HG03139 (cell line): Measurements from ENCODE around the gene IRF5.
"Not testable (repeated sequence)": the region's sequence is repeated elsewhere in the genome, so short reads cannot be mapped to it uniquely, and the experiment has no call there.

ENCODE experiments used
- ATAC-seq: cut with Tn5 transposase; IDR thresholded peaks from one replicate; pipeline ENCODE4 v1.9.1; 2021; ENCODE audit not compliant: unreplicated experiment

IRF5 gene

DNA sequence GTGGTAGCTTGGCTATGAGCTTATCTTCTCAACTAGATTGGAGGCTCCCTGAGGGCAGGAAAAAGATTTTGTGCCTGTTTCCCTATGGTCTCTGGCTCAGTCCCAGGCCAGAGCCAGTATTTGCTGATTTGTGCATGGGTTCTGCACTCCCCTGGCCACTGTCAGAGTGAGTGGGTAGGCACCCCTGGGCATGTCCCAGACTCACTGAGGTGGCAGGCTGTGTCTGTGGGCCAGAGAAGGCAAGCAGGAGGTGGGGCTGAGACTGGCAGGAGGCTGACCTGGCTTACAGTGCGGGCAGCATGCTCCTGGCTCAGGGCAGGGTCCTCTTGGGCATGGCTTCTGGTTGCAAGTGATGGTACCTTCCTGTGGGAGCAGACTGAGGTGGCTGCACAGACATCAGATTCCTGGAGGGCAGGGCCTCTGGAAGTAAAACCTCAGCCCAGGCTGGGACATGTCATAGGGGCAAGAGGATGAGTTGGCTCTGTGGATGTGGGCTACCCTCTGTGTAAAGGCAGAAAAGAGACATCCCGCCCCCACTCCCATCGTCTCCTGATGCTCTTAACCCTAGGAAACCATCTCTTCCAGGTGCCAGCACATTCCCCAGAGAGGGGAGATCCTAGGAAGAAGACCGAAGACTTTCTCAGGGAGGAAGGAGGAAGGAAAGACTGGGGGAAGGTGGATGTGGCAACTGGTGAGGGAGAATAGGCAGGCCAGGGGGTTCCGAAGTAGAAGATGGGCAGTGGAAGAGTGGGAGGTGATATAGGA is 31.5 kb upstream of the IRF5 start:
- ATAC-seq, result no peak

DNA sequence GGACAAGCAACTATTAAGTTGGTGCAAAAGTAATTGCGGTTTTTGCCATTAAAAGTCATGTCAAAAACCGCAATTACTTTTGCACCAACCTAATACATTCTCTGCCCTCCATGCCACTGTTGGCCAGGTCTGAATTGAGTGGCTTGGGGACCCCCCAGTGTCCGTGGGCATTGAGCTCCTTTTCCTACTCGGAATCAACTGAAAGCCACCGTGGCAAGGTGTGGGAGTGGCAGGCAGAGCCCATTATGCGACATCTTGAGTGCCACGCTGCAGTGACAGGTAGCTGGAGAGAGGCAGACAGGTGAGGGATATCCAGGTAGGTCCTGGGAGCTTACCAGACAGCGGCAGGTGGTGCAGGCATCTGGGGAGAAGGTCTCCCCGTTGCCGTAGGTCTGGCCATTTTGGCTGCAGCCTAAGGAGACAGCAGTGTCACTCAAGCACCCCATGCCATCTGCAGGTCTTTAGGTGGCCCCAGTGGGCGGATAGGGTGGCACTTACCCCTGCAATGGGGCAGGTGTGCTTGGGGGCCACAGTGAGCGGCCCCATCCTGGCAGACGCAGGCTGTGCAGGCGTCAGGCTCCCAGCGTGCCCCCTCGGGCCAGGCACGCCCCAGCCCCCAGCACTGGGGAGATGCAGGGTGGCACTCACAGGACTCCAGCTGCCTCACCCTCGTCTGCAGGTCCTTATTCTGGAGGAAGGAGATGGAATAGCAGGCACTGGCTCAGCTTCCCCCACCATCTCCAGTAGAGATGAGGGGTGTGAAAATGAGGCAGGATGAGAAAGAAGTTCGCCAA is 30.8 kb upstream of the IRF5 start:
- ATAC-seq, result no peak

- no peak for ATAC-seq
Measured at GRCh38 chr7:128908750-128909624, 28.7 kb upstream of the IRF5 start.

- ATAC-seq, result no peak
Measured at GRCh38 chr7:128909625-128910568, 27.8 kb upstream of the IRF5 start.

- no peak for ATAC-seq
Measured at GRCh38 chr7:128910569-128910945, 27.2 kb upstream of the IRF5 start, which contains the start of gene KCP. KCP (minus strand) TSS chr7:128910709; CDS start chr7:128910676, 33 bp downstream.

- no peak for ATAC-seq
Measured at GRCh38 chr7:128911423-128912031, 26.2 kb upstream of the IRF5 start.

GRCh38 chr7:128912281-128912680 is 25.4 kb upstream of the IRF5 start:
- no peak for ATAC-seq

- ATAC-seq, result not testable (repeated sequence)
Measured at GRCh38 chr7:128912709-128913495, 24.8 kb upstream of the IRF5 start.

DNA sequence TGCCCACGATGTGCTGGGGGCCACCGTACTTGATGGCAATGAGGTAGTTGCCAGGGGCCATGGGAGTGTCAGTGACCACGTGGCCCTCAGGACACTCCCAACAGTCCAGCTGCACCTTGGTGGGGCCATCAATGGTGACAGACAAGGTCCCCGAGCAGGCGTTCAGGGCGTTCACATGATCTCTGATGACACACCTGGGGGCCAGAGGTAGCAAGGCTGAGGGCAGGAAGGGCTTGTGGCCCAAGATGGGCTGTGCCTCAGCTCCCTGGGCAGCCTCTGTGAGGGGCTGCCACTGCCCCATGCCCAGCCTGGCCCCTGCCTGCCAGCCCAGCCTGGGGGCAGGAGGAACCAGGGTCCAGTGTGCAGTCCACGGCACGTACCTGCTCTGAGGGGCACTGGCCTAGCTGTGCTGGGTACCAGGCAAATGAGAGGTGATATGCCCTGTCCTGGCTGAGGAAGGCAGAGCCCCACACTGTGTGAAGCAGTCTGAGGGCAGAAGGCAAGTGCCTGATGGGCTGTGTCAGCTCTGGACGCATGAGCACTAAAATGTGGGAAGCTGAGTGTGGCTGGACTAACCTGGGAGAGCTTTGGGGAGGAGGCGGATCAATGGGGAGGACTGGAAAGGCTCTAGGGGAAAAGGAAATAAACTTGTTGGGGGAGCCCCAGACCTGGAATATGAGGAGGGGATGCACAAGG is 23.7 kb upstream of the IRF5 start:
- ATAC-seq, result no peak

- no peak for ATAC-seq
Measured at GRCh38 chr7:128914566-128915151, 23.1 kb upstream of the IRF5 start.

DNA sequence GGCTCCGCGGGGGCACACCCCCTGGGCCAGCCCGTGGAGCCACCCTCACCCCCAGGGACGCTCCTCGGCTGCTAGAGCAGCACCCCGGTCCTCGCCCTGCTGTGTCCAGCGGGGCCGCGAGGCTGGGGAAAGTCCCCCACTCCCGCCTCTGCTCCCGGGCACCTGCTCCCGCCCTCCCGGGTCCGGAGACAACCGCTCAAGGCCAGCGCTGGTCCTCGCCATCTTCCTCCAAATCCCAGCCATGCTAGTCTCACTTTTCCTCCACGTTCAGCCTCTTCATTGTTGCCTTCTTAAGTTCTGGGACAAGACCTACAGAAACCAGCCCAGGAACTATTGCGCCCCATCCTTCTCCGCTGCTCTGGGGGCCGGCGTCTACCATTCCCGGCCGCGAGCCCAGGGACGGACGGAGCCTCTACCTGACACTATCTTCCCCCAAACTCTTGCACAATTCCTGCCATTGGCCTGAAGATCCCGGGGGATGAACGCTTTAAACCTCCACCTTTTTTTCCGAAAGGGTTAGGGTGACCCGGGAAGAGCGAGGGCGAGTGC is 22.4 kb upstream of the IRF5 start:
- no peak for ATAC-seq

- no peak for ATAC-seq
Measured at GRCh38 chr7:128915841-128916642, 21.7 kb upstream of the IRF5 start.

- no peak for ATAC-seq
Measured at GRCh38 chr7:128916643-128916915, 21.1 kb upstream of the IRF5 start.

GRCh38 chr7:128917122-128917521 is 20.6 kb upstream of the IRF5 start:
- ATAC-seq, result no peak

- no peak for ATAC-seq
Measured at GRCh38 chr7:128918016-128918665, 19.6 kb upstream of the IRF5 start.

GRCh38 chr7:128919241-128919640 is 18.5 kb upstream of the IRF5 start:
- no peak for ATAC-seq
